HG02588 (cell line): Measurements from ENCODE around the gene KRT86.

ENCODE experiments used
- ATAC-seq: cut with Tn5 transposase; IDR thresholded peaks from one replicate; pipeline ENCODE4 v1.9.1; 2021; ENCODE audit warnings: mild to moderate bottlenecking, moderate library complexity; ENCODE audit not compliant: unreplicated experiment

The KRT86 gene

DNA sequence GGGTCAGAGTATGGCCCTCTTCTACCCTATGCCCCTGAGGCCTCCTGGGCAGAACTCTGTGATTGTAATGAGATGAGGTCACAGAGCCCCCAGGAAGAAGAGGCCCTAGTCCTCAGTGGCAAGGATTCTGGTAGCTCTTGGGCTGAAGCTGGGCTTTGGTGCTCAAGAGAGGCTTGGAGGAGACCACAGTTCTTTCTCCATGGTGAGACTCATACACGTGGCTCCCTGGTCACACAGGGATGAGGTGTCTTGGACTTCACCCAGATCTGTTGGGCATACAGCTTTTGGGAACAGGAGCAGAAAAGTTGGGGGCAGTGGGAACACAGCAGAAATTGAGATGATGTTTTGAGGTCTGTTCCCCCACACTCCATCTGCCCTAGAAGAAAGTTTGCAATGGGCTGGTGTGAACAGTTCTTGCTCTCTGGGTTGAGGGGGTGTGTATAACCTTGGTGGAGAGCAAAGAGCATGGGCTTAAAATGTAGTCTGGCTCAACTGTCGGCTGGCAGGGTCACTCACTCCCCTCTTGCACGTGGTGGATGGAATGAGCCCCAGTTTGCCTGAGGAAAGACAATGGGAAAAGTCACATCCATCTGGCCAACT is at the start of gene KRT86:
Gene KRT86, plus strand, starts transcription at position 125 of the 600 bp plus-strand sequence. CDS start 27,272 bp downstream, outside the sequence.
- no peak for ATAC-seq

DNA sequence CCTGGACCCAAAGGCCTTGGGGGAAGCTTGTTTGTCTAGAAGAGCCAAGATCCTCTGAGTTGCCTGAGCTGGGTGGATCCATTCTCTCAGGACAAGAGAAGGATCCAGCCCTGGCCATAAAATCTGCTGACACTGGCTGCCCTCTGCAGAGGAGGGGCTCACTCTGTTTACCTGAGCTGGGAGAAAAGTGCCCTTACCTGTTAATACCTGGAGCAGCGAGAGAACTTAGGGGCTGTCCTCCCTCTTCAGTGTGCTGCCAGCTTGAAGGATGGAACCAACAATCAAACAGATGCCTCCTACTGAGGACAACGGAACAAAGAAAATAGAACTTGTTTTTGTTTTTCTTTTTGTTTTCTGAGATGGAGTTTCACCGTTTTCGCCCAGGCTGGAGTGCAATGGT is 48.7 kb upstream of the KRT86 start:
- ATAC-seq, result no peak

DNA sequence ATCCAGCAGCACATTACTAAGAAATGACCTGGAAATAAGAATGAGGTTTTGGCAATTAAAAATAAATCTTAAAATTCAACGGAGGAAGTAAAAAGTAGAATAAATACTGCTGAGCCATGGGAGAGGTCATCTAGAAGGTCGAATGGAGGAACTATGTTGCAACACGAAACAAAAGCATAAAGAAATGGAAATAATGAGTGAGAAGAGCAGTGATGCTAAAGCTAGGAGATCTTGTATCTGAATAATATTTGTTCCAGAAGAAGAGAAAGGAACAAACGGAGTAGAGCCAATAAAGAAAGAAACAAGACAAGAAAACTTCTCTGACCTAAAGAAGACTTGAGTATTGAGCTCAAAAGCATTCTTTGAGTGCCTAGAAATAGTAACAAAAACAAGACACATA is 48.0 kb upstream of the KRT86 start:
- ATAC-seq, result no peak

GRCh38 chr12:52227606-52228166 is 46.8 kb upstream of the KRT86 start:
- ATAC-seq, result no peak

- no peak for ATAC-seq
Measured at GRCh38 chr12:52228366-52228765, 46.1 kb upstream of the KRT86 start.

GRCh38 chr12:52228931-52229330 is 45.5 kb upstream of the KRT86 start:
- no peak for ATAC-seq

GRCh38 chr12:52229836-52230343 is 44.6 kb upstream of the KRT86 start:
- ATAC-seq, result no peak

DNA sequence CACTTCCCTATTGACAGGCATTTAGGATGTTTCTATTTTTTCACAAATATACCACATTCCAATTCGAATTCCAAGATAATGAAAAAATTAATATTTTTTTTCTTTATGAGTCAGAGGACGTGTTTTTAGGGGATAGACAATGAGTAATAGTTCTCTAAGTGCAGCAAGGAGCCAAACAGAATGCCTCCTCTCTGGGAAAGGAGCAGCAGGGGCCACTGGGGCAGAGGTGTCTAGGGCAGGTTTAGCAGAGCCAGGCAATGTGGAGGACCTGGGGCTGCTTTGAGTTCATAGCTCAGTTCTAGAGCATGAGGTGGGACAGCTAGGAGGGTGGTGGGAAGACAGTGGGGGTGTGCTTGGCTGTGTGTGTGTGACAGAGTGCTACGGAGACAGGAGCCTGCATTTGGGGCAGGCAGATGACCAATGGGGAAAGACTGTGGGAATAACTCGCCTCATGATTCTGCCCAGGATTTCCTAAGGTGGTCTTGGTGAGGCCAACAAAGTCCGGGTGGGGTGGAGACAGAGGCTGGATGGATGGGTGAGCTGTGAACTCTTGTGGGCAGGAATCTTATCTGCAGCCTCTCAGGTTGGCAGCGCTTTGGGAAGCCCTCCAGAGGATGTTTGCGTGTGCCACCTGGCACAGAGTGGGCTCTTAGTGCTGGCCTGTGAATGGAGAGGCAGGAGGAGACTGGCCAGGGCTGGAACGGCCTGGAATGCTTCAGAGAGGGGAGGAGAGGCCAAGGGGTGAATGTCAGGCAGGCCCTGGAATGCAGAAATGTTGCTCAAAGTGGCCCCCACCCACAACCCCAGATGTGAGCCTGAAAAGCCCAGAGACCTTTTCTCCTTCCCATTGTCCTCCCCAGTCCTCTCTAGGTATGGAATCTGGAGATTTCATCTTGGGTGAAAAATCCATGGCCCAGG is 43.8 kb upstream of the KRT86 start:
- ATAC-seq, result no peak

DNA sequence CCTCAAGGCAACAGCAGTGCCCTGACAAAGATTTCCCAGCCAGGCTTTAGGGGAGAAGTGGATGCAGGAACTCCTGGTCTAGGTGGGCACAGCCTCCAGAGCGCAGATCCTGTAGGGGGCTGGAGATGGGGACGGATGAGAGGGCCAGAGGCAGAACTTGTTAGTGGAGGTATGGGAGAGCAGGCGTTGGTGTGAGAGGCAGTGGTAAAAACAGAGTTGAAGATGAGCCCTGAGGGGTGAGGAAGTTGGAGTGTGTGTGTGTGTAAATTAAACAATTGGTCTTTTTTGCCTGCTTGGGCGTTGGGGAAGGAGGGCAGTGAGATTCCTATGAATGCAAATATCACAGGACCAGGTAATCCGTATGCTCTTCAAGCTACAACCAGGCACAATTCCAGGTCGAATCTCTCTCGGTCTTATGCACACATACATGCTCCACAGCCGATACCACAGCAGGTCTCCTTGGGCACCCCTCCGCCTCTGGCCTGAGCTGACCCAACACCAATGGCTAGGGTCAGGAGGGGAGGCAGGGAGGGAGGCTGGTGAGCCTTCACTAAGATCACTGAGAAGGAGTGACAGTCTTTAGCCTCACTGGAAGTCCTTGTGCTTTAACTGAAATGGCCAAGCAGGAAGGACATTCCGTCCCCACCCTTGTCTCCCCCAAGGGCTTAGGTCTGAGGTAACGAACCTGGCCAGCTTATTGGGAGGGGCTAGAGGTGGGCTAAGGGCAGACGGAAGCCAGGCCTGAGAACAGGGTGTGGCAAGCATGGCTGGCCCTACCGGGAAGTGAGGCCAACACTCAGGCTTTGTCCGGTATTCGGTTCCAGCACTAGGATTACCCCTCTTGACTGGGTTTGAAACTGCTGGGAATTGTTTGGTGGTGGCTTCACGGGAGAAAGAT is 42.9 kb upstream of the KRT86 start:
- ATAC-seq, result no peak

- no peak for ATAC-seq
Measured at GRCh38 chr12:52232203-52232673, 42.2 kb upstream of the KRT86 start.

DNA sequence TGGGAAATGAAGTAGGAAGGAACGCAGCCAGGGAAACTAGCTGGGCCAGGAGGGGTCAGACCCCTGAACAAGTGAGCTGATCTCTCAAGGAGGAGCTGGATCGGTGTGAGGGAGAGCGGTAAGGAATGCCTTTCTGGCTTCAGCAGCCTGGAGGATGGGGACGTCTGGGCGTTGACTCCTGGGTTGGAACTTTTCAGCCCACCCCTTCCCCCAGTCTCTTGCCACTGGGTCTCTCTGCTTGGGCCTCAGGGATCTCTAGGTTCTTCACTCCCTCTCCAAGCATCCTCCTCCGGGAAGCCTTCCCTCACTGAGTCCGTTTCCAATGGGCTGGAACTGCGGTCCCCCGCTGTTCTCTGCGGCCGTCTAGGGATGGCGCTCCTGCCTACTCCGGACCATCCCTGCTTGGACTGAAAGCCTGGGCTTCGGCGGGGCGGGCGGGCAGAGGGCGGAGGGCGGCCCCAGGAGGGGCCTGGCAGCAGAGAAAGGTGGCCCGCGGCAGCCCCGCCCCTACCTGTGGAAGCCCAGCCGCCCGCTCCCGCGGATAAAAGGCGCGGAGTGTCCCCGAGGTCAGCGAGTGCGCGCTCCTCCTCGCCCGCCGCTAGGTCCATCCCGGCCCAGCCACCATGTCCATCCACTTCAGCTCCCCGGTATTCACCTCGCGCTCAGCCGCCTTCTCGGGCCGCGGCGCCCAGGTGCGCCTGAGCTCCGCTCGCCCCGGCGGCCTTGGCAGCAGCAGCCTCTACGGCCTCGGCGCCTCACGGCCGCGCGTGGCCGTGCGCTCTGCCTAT is 41.6 kb upstream of the KRT86 start, which contains the start of gene KRT7:
Gene KRT7, plus strand, starts transcription at position 570 of the 788 bp plus-strand sequence. Its CDS starts 54 bp downstream, at position 624.
- ATAC-seq, result no peak

- no peak for ATAC-seq
Measured at GRCh38 chr12:52233462-52234207, 40.8 kb upstream of the KRT86 start.

DNA sequence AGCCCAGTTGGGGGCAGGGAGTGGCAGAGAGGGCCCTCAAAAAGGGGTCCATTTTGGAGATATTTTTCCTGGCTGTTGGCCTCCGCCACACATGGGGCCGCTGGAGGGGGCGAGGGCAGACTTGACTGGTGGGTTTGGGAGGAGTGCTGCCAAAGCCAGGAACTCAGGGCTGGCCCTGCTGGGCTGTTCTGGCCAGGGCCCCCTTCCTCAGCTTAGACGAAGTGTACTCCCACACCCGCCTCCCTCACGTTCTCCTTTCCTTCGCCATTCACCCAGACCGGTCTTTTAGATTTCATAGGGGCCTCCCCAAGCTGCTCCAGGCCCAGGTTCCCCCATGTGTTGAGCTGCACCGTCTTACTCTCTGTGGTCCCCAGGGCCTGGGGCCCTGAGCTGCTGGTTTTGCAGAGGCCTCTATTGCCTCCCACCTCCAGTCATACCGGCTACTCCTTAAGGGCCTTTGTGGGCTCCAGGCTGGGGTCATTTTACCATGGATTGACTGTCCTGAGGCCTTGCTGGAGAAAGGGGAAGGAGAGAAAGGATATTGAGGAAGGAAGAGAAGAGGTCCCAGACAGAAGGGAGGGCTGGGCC is 40.1 kb upstream of the KRT86 start:
- ATAC-seq, result no peak

DNA sequence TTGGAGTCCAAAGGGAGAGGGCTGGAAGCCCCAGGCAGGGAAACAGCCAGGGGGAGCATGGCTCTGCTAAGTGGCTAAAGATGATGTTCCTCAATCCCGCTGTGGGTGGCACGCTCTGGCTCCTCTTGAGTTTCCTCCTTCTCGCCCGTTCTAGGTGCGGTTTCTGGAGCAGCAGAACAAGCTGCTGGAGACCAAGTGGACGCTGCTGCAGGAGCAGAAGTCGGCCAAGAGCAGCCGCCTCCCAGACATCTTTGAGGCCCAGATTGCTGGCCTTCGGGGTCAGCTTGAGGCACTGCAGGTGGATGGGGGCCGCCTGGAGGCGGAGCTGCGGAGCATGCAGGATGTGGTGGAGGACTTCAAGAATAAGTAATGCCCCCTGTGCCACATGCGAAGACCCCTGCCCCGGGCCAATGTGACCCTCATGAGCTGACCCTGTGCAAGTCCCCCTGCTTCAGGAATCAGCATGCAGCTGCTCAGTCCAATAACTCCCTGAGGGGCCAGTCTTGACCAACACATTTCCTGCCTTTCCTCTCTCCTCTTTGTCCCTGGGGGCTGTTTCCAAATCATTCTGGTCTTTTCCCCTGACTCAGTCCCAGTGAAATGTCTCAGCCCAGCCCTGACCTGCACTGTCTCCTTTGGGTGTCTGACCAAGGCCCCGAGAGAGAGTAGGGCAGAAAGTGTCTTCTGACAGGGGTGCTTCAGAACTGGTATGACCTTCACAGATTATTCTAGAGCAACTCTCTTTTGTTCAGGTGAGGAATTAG is 39.3 kb upstream of the KRT86 start:
- ATAC-seq, result no peak

DNA sequence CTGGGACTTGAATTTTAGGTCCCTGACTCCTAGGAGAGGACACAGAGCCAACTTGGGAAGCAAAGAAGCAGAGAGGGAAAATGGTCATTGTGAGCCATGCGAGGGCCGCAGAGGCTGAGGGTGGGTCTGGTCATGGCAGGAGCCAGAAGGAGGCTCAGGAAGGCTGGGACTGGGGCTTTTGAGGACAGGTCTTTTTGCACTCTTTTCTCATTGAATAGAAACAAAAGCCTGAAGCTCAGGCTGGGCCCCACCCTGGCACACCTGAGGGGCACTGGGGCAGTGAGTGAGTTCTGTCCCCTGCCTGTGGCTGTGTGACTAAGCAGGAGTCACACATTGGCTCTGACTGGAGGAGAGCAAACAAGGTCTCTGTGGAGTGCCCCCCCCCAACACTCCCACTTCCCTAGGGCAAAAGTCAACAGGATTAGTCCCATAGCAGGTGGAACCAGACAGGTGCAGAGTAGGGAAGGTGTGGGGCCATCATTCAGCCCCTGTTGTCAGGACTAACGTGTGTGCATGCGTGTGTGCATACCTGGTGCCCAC is 38.6 kb upstream of the KRT86 start:
- ATAC-seq, result no peak

DNA sequence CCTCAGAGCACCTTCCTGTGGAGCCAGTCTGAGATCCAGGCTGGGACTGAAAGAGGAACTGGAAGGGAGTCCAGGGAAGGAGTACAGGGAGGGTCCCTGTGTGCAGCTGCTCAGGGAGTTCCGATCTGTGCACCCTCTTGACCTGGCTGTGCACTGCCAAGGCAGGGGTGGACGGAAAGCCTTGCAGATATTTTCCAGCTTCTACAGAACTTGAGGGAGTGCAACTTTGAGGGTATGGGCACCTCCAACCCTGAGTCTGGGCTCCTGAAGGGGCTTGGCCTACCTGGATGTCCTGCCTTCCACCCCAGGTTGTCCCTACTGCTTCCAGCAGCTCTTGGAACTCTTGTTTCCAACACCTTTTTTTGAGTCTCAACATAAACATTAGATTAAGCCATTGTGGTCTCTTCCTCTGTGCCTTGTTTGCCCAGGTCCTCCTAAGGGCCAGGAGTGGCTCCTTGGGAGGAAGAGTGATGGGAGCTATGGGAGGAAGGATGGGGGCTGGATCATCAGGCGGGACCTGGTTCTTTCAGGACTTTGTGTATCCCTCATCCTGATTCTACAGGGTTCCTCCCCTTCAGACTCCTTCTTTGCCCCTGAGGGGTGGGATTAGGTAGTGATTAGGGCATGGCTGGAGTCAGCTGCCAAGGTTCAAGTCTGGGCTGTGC is 37.9 kb upstream of the KRT86 start:
- ATAC-seq, result no peak

GRCh38 chr12:52238207-52238840 is 36.1 kb upstream of the KRT86 start:
- no peak for ATAC-seq
